ENCODE data around the gene POLQ. TPM values are rescaled to one million over a fixed set of nuclear protein-coding genes. Genes with fewer than 3 reads are reported as not detected.

POLQ gene
- total and polyA plus RNA-seq, 10 of the 15 experiments (the other 5 are each of a cell fraction or from before 2014, with no cell fraction given): 3.3 to 22.4 (median 15.9) TPM

DNA sequence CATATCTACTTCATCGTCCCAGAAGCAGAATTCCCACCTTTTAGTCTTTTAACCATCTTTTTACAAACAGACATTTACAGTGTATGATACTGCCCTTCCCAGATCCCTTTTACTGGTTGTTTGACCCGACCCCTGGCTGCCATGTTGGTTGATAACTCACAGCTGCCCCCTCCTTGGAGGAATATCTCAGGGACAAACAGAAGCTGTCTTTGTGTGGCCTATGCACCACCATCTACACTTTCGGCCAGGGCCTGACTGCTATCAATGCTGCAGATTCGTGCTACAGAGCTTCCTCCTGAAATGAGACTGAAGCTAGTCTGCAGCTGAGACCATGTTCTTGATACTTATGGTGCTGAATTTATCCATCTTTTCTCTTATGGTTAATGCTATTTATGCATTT lies 6.6 kb upstream of the POLQ start (continued):
- TF ChIP-seq ASH2L (IDR thresholded peaks at IDR 0.05; ENCODE audit: borderline replicate concordance, low read depth): no peak
- TF ChIP-seq, protein P1, sequence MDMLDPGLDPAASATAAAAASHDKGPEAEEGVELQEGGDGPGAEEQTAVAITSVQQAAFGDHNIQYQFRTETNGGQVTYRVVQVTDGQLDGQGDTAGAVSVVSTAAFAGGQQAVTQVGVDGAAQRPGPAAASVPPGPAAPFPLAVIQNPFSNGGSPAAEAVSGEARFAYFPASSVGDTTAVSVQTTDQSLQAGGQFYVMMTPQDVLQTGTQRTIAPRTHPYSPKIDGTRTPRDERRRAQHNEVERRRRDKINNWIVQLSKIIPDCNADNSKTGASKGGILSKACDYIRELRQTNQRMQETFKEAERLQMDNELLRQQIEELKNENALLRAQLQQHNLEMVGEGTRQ (IDR thresholded peaks at IDR 0.05; ENCODE audit: borderline replicate concordance, low read depth, low read length): no peak

DNA sequence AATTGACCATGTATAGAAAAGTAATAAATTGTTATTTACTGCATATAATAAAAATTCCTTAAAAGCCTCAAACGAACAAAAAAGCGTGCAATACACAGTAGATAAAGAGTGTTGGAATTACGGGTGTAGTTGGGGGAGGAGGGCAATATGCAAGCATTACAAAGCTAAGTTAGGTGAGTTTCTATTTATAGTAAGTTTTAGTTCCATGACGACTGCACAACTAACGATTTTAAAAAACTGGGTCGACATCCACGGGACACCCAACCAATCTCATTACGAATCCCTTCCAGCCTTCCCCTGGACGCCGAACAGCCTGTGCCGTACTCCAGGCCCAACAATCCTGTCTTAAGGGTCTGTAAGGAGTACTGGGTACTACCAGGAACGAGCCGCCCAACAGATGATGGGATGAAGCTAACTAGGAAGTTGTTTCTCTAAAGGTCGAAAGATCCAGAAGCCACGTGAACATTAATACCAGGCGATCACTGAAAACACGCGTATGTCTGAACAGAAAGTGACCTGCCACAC lies 677 bp downstream of the POLQ start:
- peaks cover 0 to 4% of the 10 kb centered on the region in 2 experiments; a peak in 1 of 4 replicates for H3K36me3 ChIP-seq (ENCODE audit: control insufficient read depth in 2 of 2, insufficient read depth in 2 of 2, low read length in 1 of 2)
- FAIRE-seq: no peak
- in situ Hi-C loops (cut with MboI): loop anchor here (5.0 to 10.0 kb wide), 6 partner anchors 452 to 1132 kb away; no protein-coding TSS in a partner anchor
- ChIA-PET RAD21 (ENCODE audit: unreplicated experiment) (interaction anchor here (0.8 to 5.7 kb wide), 11 partner anchors 17 to 839 kb away, joined by 3 to 66 read pairs (median 4); partner anchors contain the start of genes FAM162A, GOLGB1 and HCLS1), POLR2A (no interaction called here), SMC1A (ENCODE audit: uncharacterized antibody, unreplicated experiment) (interaction anchor here (0.9 to 4.8 kb wide), 11 partner anchors 14 to 820 kb away, joined by 3 to 47 read pairs (median 7); partner anchors contain the start of gene HCLS1), CTCF (interaction anchor here (0.7 to 2.1 kb wide), 7 partner anchors 77 to 718 kb away, joined by 3 to 7 read pairs (median 3); partner anchors contain the start of gene HCLS1)
- ATAC-seq: peak; percentile 1
- peaks cover 16% of the 10 kb centered on the region for H3K4me1 ChIP-seq (ENCODE audit: control insufficient read depth, insufficient read depth, low read length)
- no peaks in the 10 kb centered on the region for H4K20me1 ChIP-seq (ENCODE audit: control insufficient read depth, insufficient read depth)
- peak overlapping the region; percentile 76 for H3K4me3 ChIP-seq
- no peaks in the 10 kb centered on the region; the same call in 2 of the 3 replicates for H3K9me3 ChIP-seq (replicated peaks; ENCODE audit: control insufficient read depth, insufficient read depth, low read length)
- H3K27me3 ChIP-seq (replicated peaks in 1 of 2; ENCODE audit: control insufficient read depth in 2 of 2, insufficient read depth in 2 of 2, low read length in 1 of 2): no peaks in the 10 kb centered on the region
- DNase-seq (ENCODE audit: low read depth, low spot score): no peak
- intact Hi-C loops (cut with micrococcal nuclease; ENCODE audit: unreplicated experiment): loop anchor here (5.0 to 10.0 kb wide), 7 partner anchors 202 to 840 kb away; partner anchors contain the start of genes EAF2, FAM162A, GOLGB1 and IQCB1
- H2AFZ ChIP-seq (ENCODE audit: control insufficient read depth, low read depth, low read length): peak overlapping the region; percentile 93
- H3K79me2 ChIP-seq (ENCODE audit: control insufficient read depth, insufficient read depth, low read length): peaks cover 42% of the 10 kb centered on the region
- H3K27ac ChIP-seq (ENCODE audit: control insufficient read depth, insufficient read depth): peak overlapping the region; percentile 84
- WGBS (ENCODE audit: insufficient coverage, insufficient replicate concordance, low lambda C conversion rate, missing lambda C conversion rate): 1% methylated on average over 18 of the region's 18 CpGs
- peak overlapping the region; percentile 93 for H3K4me2 ChIP-seq (ENCODE audit: control insufficient read depth, insufficient read depth)
- H3K9ac ChIP-seq (ENCODE audit: control insufficient read depth, insufficient read depth, low read length): peak overlapping the region; percentile 86
- BruUV-seq (replicated peaks): no TSS peak
- TF ChIP-seq NFYB (IDR thresholded peaks at IDR 0.05; ENCODE audit: insufficient read depth, low read depth, low read length): no peak
- 0 out of 2 replicates have a peak, but pooled peaks have one; percentile 49 for TF ChIP-seq MXI1 (IDR thresholded peaks at IDR 0.05; ENCODE audit: low read depth, low read length)

All from GM12878 (cell line).